Measurements from ENCODE around the gene ZNF428. TPM values are rescaled to one million over a fixed set of nuclear protein-coding genes. Genes with fewer than 3 reads are reported as not detected.
"Not testable (repeated sequence)": the region's sequence is repeated elsewhere in the genome, so short reads cannot be mapped to it uniquely, and the experiment has no call there.

The ZNF428 gene
- polyA plus RNA-seq, 2 donors = 20.4 to 27.3 TPM

DNA sequence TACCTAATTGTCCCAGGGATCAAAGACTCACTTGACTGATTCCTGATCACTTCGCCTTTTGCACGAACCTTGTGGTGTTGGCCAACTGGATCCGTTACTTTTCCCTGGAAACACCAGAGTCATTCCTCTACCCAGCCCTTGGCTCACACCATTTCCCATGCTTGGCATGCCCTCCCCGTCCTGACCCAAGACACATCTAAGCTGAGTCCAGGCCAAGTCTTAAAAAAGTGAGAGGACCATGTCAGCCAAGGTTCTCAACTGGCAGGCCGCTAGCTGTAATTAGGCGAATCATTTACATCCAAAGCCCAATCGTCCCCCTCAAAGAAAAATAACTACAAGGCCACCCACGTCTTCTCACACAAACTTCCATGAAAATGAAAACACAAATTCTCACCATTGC lies 39.1 kb upstream of the ZNF428 start:
- H3K4me1 ChIP-seq (ENCODE audit: control insufficient read depth in 2 of 2, insufficient read depth in 2 of 2, low read length in 1 of 2) = no peaks in the 10 kb centered on the region
- no peak overlapping the region for H3K27ac ChIP-seq (ENCODE audit: low read depth in 2 of 2, low read length in 1 of 2)
- no peaks in the 10 kb centered on the region for H3K27me3 ChIP-seq (ENCODE audit: control insufficient read depth in 1 of 2, insufficient read depth in 2 of 2, low read length in 2 of 2)
- WGBS, 2 donors = 90 to 96% methylated on average over 8 of the region's 8 CpGs
- peaks cover 0 to 4% of the 10 kb centered on the region in 2 donors for H3K36me3 ChIP-seq (ENCODE audit: control insufficient read depth in 2 of 2, insufficient read depth in 2 of 2, low read length in 1 of 2)
- no peak overlapping the region for H3K4me3 ChIP-seq (ENCODE audit: low read depth in 1 of 2, low read length in 2 of 2)
- H3K9me3 ChIP-seq (ENCODE audit: control insufficient read depth in 2 of 2, insufficient read depth in 1 of 2, low read depth in 1 of 2, low read length in 1 of 2) = peaks cover 0 to 2% of the 10 kb centered on the region in 2 donors

DNA sequence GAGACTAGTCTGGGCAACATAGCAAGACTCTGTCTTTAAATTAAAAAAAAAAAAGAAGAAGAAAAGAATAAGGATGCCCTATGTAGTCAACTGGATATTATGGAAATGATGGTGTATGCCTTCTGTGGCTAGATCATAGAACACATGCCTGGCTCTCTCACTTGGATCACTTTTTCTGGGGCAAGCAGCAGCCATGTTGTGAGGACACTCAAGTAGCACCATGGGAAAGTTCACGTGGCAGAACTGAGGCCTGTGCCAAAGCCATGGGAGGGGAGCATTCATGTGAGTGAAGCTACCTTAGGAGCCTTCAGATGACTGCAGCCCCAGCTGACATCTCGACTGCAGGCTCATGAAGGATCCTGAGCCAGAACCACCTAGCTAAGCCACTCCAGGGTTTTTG lies 38.6 kb upstream of the ZNF428 start:
- peaks cover 0 to 2% of the 10 kb centered on the region in 2 donors for H3K9me3 ChIP-seq (ENCODE audit: control insufficient read depth in 2 of 2, insufficient read depth in 1 of 2, low read depth in 1 of 2, low read length in 1 of 2)
- 90% methylated on average over 2 of the region's 2 CpGs for WGBS, 2 donors
- no peak overlapping the region for H3K4me3 ChIP-seq (ENCODE audit: low read depth in 1 of 2, low read length in 2 of 2)
- H3K27ac ChIP-seq (ENCODE audit: low read depth in 2 of 2, low read length in 1 of 2) = no peak overlapping the region
- no peaks in the 10 kb centered on the region for H3K4me1 ChIP-seq (ENCODE audit: control insufficient read depth in 2 of 2, insufficient read depth in 2 of 2, low read length in 1 of 2)
- no peaks in the 10 kb centered on the region for H3K27me3 ChIP-seq (ENCODE audit: control insufficient read depth in 1 of 2, insufficient read depth in 2 of 2, low read length in 2 of 2)
- peaks cover 0 to 4% of the 10 kb centered on the region in 2 donors for H3K36me3 ChIP-seq (ENCODE audit: control insufficient read depth in 2 of 2, insufficient read depth in 2 of 2, low read length in 1 of 2)

GRCh38 chr19:43656436-43656835 lies 37.0 kb upstream of the ZNF428 start:
- 86 to 96% methylated on average over 6 of the region's 6 CpGs for WGBS, 2 donors
- Histone ChIP-seq H3K4me3 (ENCODE audit: low read depth in 1 of 2, low read length in 2 of 2) (no peak overlapping the region), H3K27ac (ENCODE audit: low read depth in 2 of 2, low read length in 1 of 2) (no peak overlapping the region), H3K4me1 (ENCODE audit: control insufficient read depth in 2 of 2, insufficient read depth in 2 of 2, low read length in 1 of 2) (no peaks in the 10 kb centered on the region), H3K36me3 (ENCODE audit: control insufficient read depth in 2 of 2, insufficient read depth in 2 of 2, low read length in 1 of 2) (peaks cover 0 to 4% of the 10 kb centered on the region in 2 donors), H3K27me3 (ENCODE audit: control insufficient read depth in 1 of 2, insufficient read depth in 2 of 2, low read length in 2 of 2) (no peaks in the 10 kb centered on the region), H3K9me3 (ENCODE audit: control insufficient read depth in 2 of 2, insufficient read depth in 1 of 2, low read depth in 1 of 2, low read length in 1 of 2) (peaks cover 0 to 2% of the 10 kb centered on the region in 2 donors)

DNA sequence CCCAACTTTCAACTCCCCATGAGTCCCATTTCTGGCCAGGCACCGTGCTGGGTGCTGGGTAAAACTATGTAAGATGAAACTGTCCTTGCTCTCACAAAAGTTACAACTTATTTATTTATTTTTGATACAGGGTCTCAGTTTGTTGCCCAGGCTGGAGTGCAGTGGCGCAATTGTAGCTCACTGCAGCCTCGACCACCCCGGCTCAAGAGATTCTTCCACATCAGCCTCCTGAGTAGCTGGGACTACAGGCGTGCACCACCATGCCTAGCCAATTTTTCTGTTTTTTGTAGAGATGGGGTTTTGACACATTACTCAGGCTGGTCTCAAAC lies 33.1 kb upstream of the ZNF428 start:
- peaks cover 0 to 8% of the 10 kb centered on the region in 2 donors for H3K36me3 ChIP-seq (ENCODE audit: control insufficient read depth in 2 of 2, insufficient read depth in 2 of 2, low read length in 1 of 2)
- H3K4me1 ChIP-seq (ENCODE audit: control insufficient read depth in 2 of 2, insufficient read depth in 2 of 2, low read length in 1 of 2) = no peaks in the 10 kb centered on the region
- no peak overlapping the region for H3K27ac ChIP-seq (ENCODE audit: low read depth in 2 of 2, low read length in 1 of 2)
- no peak overlapping the region for H3K4me3 ChIP-seq (ENCODE audit: low read depth in 1 of 2, low read length in 2 of 2)
- 59 to 71% methylated on average over 5 of the region's 5 CpGs for WGBS, 2 donors
- H3K9me3 ChIP-seq (ENCODE audit: control insufficient read depth in 2 of 2, insufficient read depth in 1 of 2, low read depth in 1 of 2, low read length in 1 of 2) = no peaks in the 10 kb centered on the region
- H3K27me3 ChIP-seq (ENCODE audit: control insufficient read depth in 1 of 2, insufficient read depth in 2 of 2, low read length in 2 of 2) = no peaks in the 10 kb centered on the region

GRCh38 chr19:43651758-43652545 lies 32.5 kb upstream of the ZNF428 start:
- no peak overlapping the region for H3K4me3 ChIP-seq (ENCODE audit: low read depth in 1 of 2, low read length in 2 of 2)
- WGBS, 2 donors = 61 to 67% methylated on average over 14 of the region's 14 CpGs
- no peaks in the 10 kb centered on the region for H3K4me1 ChIP-seq (ENCODE audit: control insufficient read depth in 2 of 2, insufficient read depth in 2 of 2, low read length in 1 of 2)
- no peaks in the 10 kb centered on the region for H3K9me3 ChIP-seq (ENCODE audit: control insufficient read depth in 2 of 2, insufficient read depth in 1 of 2, low read depth in 1 of 2, low read length in 1 of 2)
- peaks cover 0 to 8% of the 10 kb centered on the region in 2 donors for H3K36me3 ChIP-seq (ENCODE audit: control insufficient read depth in 2 of 2, insufficient read depth in 2 of 2, low read length in 1 of 2)
- H3K27me3 ChIP-seq (ENCODE audit: control insufficient read depth in 1 of 2, insufficient read depth in 2 of 2, low read length in 2 of 2) = no peaks in the 10 kb centered on the region
- peak overlapping the region in 1 of 2 donors; percentile 26 for H3K27ac ChIP-seq (ENCODE audit: low read depth in 2 of 2, low read length in 1 of 2)

- 90 to 95% methylated on average over 7 of the region's 7 CpGs for WGBS, 2 donors
- H3K36me3 ChIP-seq (ENCODE audit: control insufficient read depth in 2 of 2, insufficient read depth in 2 of 2, low read length in 1 of 2); H3K9me3 ChIP-seq (ENCODE audit: control insufficient read depth in 2 of 2, insufficient read depth in 1 of 2, low read depth in 1 of 2, low read length in 1 of 2): not testable (repeated sequence)
Observed at GRCh38 chr19:43650276-43650675, 30.8 kb upstream of the ZNF428 start.

GRCh38 chr19:43649514-43649913 lies 30.1 kb upstream of the ZNF428 start:
- Histone ChIP-seq H3K9me3 (ENCODE audit: control insufficient read depth in 2 of 2, insufficient read depth in 1 of 2, low read depth in 1 of 2, low read length in 1 of 2) (no peaks in the 10 kb centered on the region), H3K4me1 (ENCODE audit: control insufficient read depth in 2 of 2, insufficient read depth in 2 of 2, low read length in 1 of 2) (no peaks in the 10 kb centered on the region), H3K27ac (ENCODE audit: low read depth in 2 of 2, low read length in 1 of 2) (no peak overlapping the region), H3K36me3 (ENCODE audit: control insufficient read depth in 2 of 2, insufficient read depth in 2 of 2, low read length in 1 of 2) (peaks cover 0 to 4% of the 10 kb centered on the region in 2 donors), H3K4me3 (ENCODE audit: low read depth in 1 of 2, low read length in 2 of 2) (no peak overlapping the region), H3K27me3 (ENCODE audit: control insufficient read depth in 1 of 2, insufficient read depth in 2 of 2, low read length in 2 of 2) (no peaks in the 10 kb centered on the region)
- WGBS, 2 donors = 72 to 82% methylated on average over 2 of the region's 2 CpGs

More at GRCh38 chr19:43650276-43650675, 30.8 kb upstream of the ZNF428 start:
- not testable (repeated sequence) for H3K27ac ChIP-seq (ENCODE audit: low read depth in 2 of 2, low read length in 1 of 2); H3K27me3 ChIP-seq (ENCODE audit: control insufficient read depth in 1 of 2, insufficient read depth in 2 of 2, low read length in 2 of 2); H3K4me1 ChIP-seq (ENCODE audit: control insufficient read depth in 2 of 2, insufficient read depth in 2 of 2, low read length in 1 of 2); H3K4me3 ChIP-seq (ENCODE audit: low read depth in 1 of 2, low read length in 2 of 2)

DNA sequence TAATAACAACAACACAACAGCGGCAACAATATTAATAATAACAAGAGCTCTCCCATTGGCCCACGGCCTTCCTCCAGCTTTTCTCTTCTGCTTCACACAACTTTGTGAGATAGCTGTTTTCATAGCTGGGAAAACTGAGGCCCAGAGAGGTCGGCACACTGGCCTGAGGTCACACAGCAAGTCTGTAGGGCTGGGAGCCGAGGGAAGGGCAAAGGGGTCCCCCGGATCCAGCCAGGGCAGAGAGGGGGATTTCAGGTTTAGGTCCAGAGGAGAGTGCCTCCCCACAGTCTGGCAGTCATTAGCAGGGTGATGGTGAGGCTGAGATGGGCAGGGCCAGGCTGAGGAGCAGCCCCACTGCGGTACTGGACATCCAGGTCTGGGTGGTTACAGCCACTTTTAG lies 29.2 kb upstream of the ZNF428 start:
- WGBS, 2 donors = 96 to 97% methylated on average over 6 of the region's 6 CpGs
- H3K9me3 ChIP-seq (ENCODE audit: control insufficient read depth in 2 of 2, insufficient read depth in 1 of 2, low read depth in 1 of 2, low read length in 1 of 2) = no peaks in the 10 kb centered on the region
- H3K4me3 ChIP-seq (ENCODE audit: low read depth in 1 of 2, low read length in 2 of 2) = no peak overlapping the region
- H3K27me3 ChIP-seq (ENCODE audit: control insufficient read depth in 1 of 2, insufficient read depth in 2 of 2, low read length in 2 of 2) = no peaks in the 10 kb centered on the region
- no peak overlapping the region for H3K27ac ChIP-seq (ENCODE audit: low read depth in 2 of 2, low read length in 1 of 2)
- H3K36me3 ChIP-seq (ENCODE audit: control insufficient read depth in 2 of 2, insufficient read depth in 2 of 2, low read length in 1 of 2) = peaks cover 0 to 4% of the 10 kb centered on the region in 2 donors
- no peaks in the 10 kb centered on the region for H3K4me1 ChIP-seq (ENCODE audit: control insufficient read depth in 2 of 2, insufficient read depth in 2 of 2, low read length in 1 of 2)

DNA sequence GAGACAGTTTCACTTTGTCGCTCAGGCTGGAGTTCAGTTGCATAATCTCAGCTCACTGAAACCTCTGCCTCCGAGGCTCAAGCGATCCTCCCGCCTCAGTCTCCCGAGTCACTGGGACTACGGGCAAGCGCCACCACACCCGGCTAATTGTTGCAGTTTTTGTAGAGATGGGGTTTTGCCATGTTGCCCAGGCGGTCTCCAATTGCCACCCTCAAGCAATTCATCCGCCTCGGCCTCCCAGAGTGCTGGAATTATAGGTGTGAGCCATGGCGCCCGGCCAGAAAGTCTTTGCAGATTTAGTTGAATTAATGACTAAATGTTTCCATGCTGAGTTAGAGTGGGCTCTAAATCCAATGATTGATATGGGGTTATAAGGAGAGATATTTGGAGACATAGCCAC lies 24.8 kb upstream of the ZNF428 start:
- Histone ChIP-seq H3K4me3 (ENCODE audit: low read depth in 1 of 2, low read length in 2 of 2) (no peak overlapping the region), H3K27me3 (ENCODE audit: control insufficient read depth in 1 of 2, insufficient read depth in 2 of 2, low read length in 2 of 2) (no peaks in the 10 kb centered on the region), H3K4me1 (ENCODE audit: control insufficient read depth in 2 of 2, insufficient read depth in 2 of 2, low read length in 1 of 2) (peaks cover 5 to 10% of the 10 kb centered on the region in 2 donors), H3K9me3 (ENCODE audit: control insufficient read depth in 2 of 2, insufficient read depth in 1 of 2, low read depth in 1 of 2, low read length in 1 of 2) (no peaks in the 10 kb centered on the region), H3K36me3 (ENCODE audit: control insufficient read depth in 2 of 2, insufficient read depth in 2 of 2, low read length in 1 of 2) (peaks cover 0 to 4% of the 10 kb centered on the region in 2 donors), H3K27ac (ENCODE audit: low read depth in 2 of 2, low read length in 1 of 2) (no peak overlapping the region)
- WGBS, 2 donors = 74 to 78% methylated on average over 13 of the region's 13 CpGs

DNA sequence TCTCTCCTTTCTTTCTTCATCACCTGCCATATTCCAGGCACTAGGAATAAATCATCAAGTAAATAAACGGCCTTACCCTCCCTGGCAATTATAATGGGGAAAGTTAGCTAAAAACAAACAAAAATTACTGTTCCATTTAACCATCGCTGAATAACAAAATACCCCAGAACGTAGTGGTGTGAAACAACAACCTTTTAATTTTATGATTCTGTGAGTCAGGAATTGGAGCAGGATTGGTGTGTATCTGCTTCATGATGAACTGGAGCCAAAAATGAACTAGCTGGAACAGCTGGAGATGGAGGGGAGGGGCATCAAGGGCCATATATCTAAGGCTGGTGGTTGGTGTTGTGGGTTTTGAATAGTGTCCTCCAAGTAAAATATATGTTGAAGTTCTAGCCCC lies 23.9 kb upstream of the ZNF428 start:
- 63 to 66% methylated on average over 3 of the region's 3 CpGs for WGBS, 2 donors
- Histone ChIP-seq H3K4me1 (ENCODE audit: control insufficient read depth in 2 of 2, insufficient read depth in 2 of 2, low read length in 1 of 2) (peaks cover 5 to 15% of the 10 kb centered on the region in 2 donors), H3K36me3 (ENCODE audit: control insufficient read depth in 2 of 2, insufficient read depth in 2 of 2, low read length in 1 of 2) (no peaks in the 10 kb centered on the region), H3K27ac (ENCODE audit: low read depth in 2 of 2, low read length in 1 of 2) (no peak overlapping the region), H3K4me3 (ENCODE audit: low read depth in 1 of 2, low read length in 2 of 2) (no peak overlapping the region), H3K9me3 (ENCODE audit: control insufficient read depth in 2 of 2, insufficient read depth in 1 of 2, low read depth in 1 of 2, low read length in 1 of 2) (no peaks in the 10 kb centered on the region), H3K27me3 (ENCODE audit: control insufficient read depth in 1 of 2, insufficient read depth in 2 of 2, low read length in 2 of 2) (no peaks in the 10 kb centered on the region)

All from esophagus (tissue), 2 donors.